Upper lobe of right lung (tissue), 1 donor: ENCODE data around the gene FAM117A. TPM values are rescaled to one million over a fixed set of nuclear protein-coding genes. Genes with fewer than 3 reads are reported as not detected.

ENCODE experiments used
- ATAC-seq: fragments of 200-7000 bp; cut with Tn5 transposase; one replicate; pipeline ENCODE4 v1.9.1; 2020; ENCODE audit warnings: mild to moderate bottlenecking, moderate library complexity
- DNase-seq: peaks from one replicate; pipeline ENCODE4 v3.0.0-alpha.2; 2020
- H3K27ac ChIP-seq: fragments of 200-600 bp; one replicate; pipeline ENCODE4 v1.8.0; 2022
- H3K27me3 ChIP-seq: fragments of 200-600 bp; one replicate; pipeline ENCODE4 v1.8.0; 2022; ENCODE audit warnings: mild to moderate bottlenecking
- H3K36me3 ChIP-seq: fragments of 200-600 bp; one replicate; pipeline ENCODE4 v1.8.0; 2022
- H3K4me1 ChIP-seq: fragments of 200-600 bp; one replicate; pipeline ENCODE4 v1.8.0; 2022
- H3K4me3 ChIP-seq: fragments of 200-600 bp; one replicate; pipeline ENCODE4 v1.8.0; 2022; ENCODE audit warnings: mild to moderate bottlenecking
- H3K9me3 ChIP-seq: fragments of 200-600 bp; one replicate; pipeline ENCODE4 v1.8.0; 2022
- CTCF ChIP-seq: fragments of 200-600 bp; IDR thresholded peaks from one replicate; pipeline ENCODE4 v1.8.0; 2022; ENCODE audit warnings: antibody characterized with exemption
- intact Hi-C: fragments of 100-400 bp; cut with DNase I; formaldehyde crosslinking; loops from one replicate; pipeline ENCODE4 v1.11.0; 2022
- total RNA-seq: library from RNA; stranded (reverse); fragmentation: NEBNext Ultra II Directional; extraction: Animal tissue kit (Norgen Biotek cat#: 25700); gene quantifications from one replicate; pipeline ENCODE4 v1.2.1, GENCODE V29; 2021
- donor health status: DM: no; HTN: yes; CAD: no; lungs with severe emphysema.

Gene FAM117A
- total RNA-seq, 1 donor from 2014 or later: 11.8 TPM

GRCh38 chr17:49783791-49784190 lies 19.9 kb upstream of the FAM117A start:
- H3K27ac ChIP-seq: no peak overlapping the region
- H3K36me3 ChIP-seq: no peaks in the 10 kb centered on the region
- peaks cover 15% of the 10 kb centered on the region for H3K4me1 ChIP-seq
- intact Hi-C loops: no loop called here
- no peaks in the 10 kb centered on the region for H3K9me3 ChIP-seq
- no peak for TF ChIP-seq CTCF
- no peak overlapping the region for H3K4me3 ChIP-seq
- no peaks in the 10 kb centered on the region for H3K27me3 ChIP-seq
- DNase-seq: no peak
- ATAC-seq: no peak

GRCh38 chr17:49783071-49783715 lies 19.3 kb upstream of the FAM117A start:
- Histone ChIP-seq H3K9me3 (no peaks in the 10 kb centered on the region), H3K36me3 (no peaks in the 10 kb centered on the region), H3K27ac (no peak overlapping the region), H3K4me3 (no peak overlapping the region), H3K4me1 (peaks cover 15% of the 10 kb centered on the region), H3K27me3 (no peaks in the 10 kb centered on the region)
- intact Hi-C loops: no loop called here
- ATAC-seq: no peak
- no peak for TF ChIP-seq CTCF
- no peak for DNase-seq

GRCh38 chr17:49779739-49780231 lies 15.9 kb upstream of the FAM117A start:
- Histone ChIP-seq H3K4me1 (peaks cover 32% of the 10 kb centered on the region), H3K27ac (no peak overlapping the region), H3K36me3 (no peaks in the 10 kb centered on the region), H3K4me3 (no peak overlapping the region), H3K9me3 (no peaks in the 10 kb centered on the region), H3K27me3 (no peaks in the 10 kb centered on the region)
- peak; percentile 58 for TF ChIP-seq CTCF
- peak; percentile 71 for ATAC-seq
- DNase-seq: no peak
- intact Hi-C loops: loop anchor here (10.0 kb wide), 1 partner anchor 225 kb away; no protein-coding TSS in a partner anchor

- DNase-seq (no peak), ATAC-seq (no peak)
- TF ChIP-seq CTCF: no peak
- H3K27ac ChIP-seq: no peak overlapping the region
- no peaks in the 10 kb centered on the region for H3K9me3 ChIP-seq
- peaks cover 32% of the 10 kb centered on the region for H3K4me1 ChIP-seq
- H3K36me3 ChIP-seq: no peaks in the 10 kb centered on the region
- intact Hi-C loops: loop anchor here (10.0 kb wide), 1 partner anchor 224 kb away; no protein-coding TSS in a partner anchor
- no peak overlapping the region for H3K4me3 ChIP-seq
- H3K27me3 ChIP-seq: no peaks in the 10 kb centered on the region
Observed at GRCh38 chr17:49779156-49779738, 15.3 kb upstream of the FAM117A start.

GRCh38 chr17:49777563-49777962 lies 13.6 kb upstream of the FAM117A start:
- Histone ChIP-seq H3K4me1 (peaks cover 32% of the 10 kb centered on the region), H3K9me3 (no peaks in the 10 kb centered on the region), H3K36me3 (no peaks in the 10 kb centered on the region), H3K4me3 (no peak overlapping the region), H3K27me3 (no peaks in the 10 kb centered on the region), H3K27ac (no peak overlapping the region)
- ATAC-seq: no peak
- no peak for TF ChIP-seq CTCF
- intact Hi-C loops: loop anchor here (10.0 kb wide), 1 partner anchor 223 kb away; no protein-coding TSS in a partner anchor
- DNase-seq: no peak
